Muscle layer of colon (tissue), 2 donors: ENCODE results near the gene MEN1.

ENCODE experiments used
- H3K27ac ChIP-seq: one replicate; pipeline ENCODE4 v1.7.0; 2013; ENCODE audit warnings: low read depth, mild to moderate bottlenecking, low read length, moderate library complexity
- H3K27me3 ChIP-seq, 2 donors: one replicate each; pipeline ENCODE4 v1.7.0; 2013; ENCODE audit warnings: low read length in 2 of 2, mild to moderate bottlenecking in 2 of 2; ENCODE audit not compliant: insufficient read depth in 2 of 2, control insufficient read depth in 1 of 2
- H3K36me3 ChIP-seq: one replicate; pipeline ENCODE4 v1.7.0; 2013; ENCODE audit warnings: mild to moderate bottlenecking, low read length; ENCODE audit not compliant: insufficient read depth
- H3K4me1 ChIP-seq: one replicate; pipeline ENCODE4 v1.7.0; 2013; ENCODE audit warnings: mild to moderate bottlenecking, low read length; ENCODE audit not compliant: insufficient read depth
- H3K4me3 ChIP-seq, 2 donors: one replicate each; pipeline ENCODE4 v1.7.0; 2013; ENCODE audit warnings: low read length in 2 of 2, low read depth in 1 of 2, mild to moderate bottlenecking in 1 of 2, moderate library complexity in 1 of 2
- H3K9ac ChIP-seq: one replicate; pipeline ENCODE4 v1.7.0; 2013; ENCODE audit warnings: low read length
- H3K9me3 ChIP-seq: one replicate; pipeline ENCODE4 v1.7.0; 2013; ENCODE audit warnings: mild to moderate bottlenecking, low read length
- donor health status: abdominal sarcoma.
- donor health status: Adenocarcinoma of cecum.

The MEN1 gene

GRCh38 chr11:64836448-64837072, 26.2 kb upstream of the MEN1 start:
- no peaks in the 10 kb centered on the region for H3K27me3 ChIP-seq
- H3K9ac ChIP-seq = no peak overlapping the region
- H3K4me1 ChIP-seq = no peaks in the 10 kb centered on the region
- H3K36me3 ChIP-seq = no peaks in the 10 kb centered on the region
- H3K27ac ChIP-seq = no peak overlapping the region
- H3K4me3 ChIP-seq = no peak overlapping the region
- no peaks in the 10 kb centered on the region for H3K9me3 ChIP-seq

GRCh38 chr11:64835616-64836447, 25.5 kb upstream of the MEN1 start:
- Histone ChIP-seq H3K27ac (no peak overlapping the region), H3K4me3 (no peak overlapping the region), H3K4me1 (no peaks in the 10 kb centered on the region), H3K36me3 (no peaks in the 10 kb centered on the region), H3K9me3 (no peaks in the 10 kb centered on the region), H3K9ac (no peak overlapping the region), H3K27me3 (no peaks in the 10 kb centered on the region)

DNA sequence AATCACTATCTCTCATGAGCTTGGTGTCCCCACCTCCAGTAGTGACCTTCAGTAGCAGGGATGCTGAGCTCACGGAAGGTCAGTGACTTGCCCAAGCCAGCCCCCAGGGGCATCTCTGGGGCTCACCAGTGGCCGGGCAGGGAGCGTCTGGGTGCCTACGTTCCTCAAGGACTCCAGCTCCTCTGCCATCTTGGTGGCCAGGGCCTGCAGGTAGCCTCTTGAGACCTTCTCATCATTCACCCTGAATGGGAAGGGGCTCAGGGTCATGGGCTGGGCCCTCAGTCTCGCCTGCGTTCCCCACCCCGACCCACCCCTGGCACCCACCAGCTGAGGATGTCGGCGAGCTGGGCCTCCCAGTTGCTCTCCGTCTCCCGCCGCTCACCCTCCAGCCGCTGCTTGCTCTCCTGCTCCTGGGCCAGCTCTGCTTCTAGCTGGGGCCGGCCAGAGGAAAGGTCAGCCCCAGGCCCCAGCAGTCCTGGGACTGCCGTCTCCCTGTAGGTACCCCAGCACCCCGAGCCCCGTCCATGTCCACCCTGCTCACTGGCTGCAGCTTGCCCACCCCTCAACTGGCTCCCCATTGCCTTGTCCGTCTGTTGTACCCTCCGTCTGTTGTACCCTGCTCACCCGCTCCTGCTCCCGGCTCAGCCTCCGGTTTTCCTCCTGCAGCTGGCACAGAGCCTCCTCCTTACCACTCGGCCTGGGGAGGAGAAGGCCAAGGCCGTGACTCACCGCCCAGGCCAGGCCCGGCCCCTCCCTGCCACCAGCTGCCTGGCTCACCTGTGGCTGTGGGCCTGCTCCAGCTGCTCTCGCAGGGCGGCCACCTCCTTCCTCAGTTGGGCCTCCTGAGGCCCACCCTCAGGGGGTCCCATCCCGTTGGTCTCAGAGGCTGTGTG, 24.6 kb upstream of the MEN1 start:
- no peak overlapping the region for H3K4me3 ChIP-seq
- H3K27me3 ChIP-seq = no peaks in the 10 kb centered on the region
- H3K9ac ChIP-seq = no peak overlapping the region
- H3K9me3 ChIP-seq = no peaks in the 10 kb centered on the region
- no peaks in the 10 kb centered on the region for H3K4me1 ChIP-seq
- no peak overlapping the region for H3K27ac ChIP-seq
- H3K36me3 ChIP-seq = no peaks in the 10 kb centered on the region

GRCh38 chr11:64834031-64834722, 23.8 kb upstream of the MEN1 start:
- no peaks in the 10 kb centered on the region for H3K4me1 ChIP-seq
- H3K36me3 ChIP-seq = no peaks in the 10 kb centered on the region
- no peaks in the 10 kb centered on the region for H3K9me3 ChIP-seq
- H3K4me3 ChIP-seq = no peak overlapping the region
- H3K27me3 ChIP-seq = no peaks in the 10 kb centered on the region
- H3K9ac ChIP-seq = no peak overlapping the region
- no peak overlapping the region for H3K27ac ChIP-seq

DNA sequence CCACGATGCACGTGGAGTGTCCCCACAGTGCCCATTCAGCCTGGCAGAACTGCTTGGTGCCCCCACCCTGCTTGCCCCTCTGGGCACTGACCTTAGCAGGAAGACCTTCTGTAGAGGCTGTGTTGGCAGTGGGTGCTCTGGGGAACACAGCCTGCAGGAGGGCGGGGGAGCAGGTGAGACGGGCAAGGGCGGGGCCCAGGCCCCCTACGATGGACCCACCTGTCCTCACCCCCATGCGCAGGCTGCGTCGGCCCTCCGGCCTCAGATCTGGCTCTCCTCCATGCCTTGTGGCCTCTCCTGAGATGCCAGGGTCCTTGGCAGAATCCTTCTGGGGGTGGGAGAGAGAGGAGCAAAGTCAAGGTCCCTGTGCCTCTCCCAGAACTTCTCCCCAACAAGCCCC, 23.2 kb upstream of the MEN1 start:
- H3K4me3 ChIP-seq = no peak overlapping the region
- H3K4me1 ChIP-seq = no peaks in the 10 kb centered on the region
- H3K9ac ChIP-seq = no peak overlapping the region
- H3K27ac ChIP-seq = no peak overlapping the region
- H3K9me3 ChIP-seq = no peaks in the 10 kb centered on the region
- no peaks in the 10 kb centered on the region for H3K27me3 ChIP-seq
- H3K36me3 ChIP-seq = no peaks in the 10 kb centered on the region

GRCh38 chr11:64833198-64833502, 22.8 kb upstream of the MEN1 start:
- no peak overlapping the region for H3K4me3 ChIP-seq
- H3K4me1 ChIP-seq = no peaks in the 10 kb centered on the region
- H3K9ac ChIP-seq = no peak overlapping the region
- no peak overlapping the region for H3K27ac ChIP-seq
- H3K27me3 ChIP-seq = no peaks in the 10 kb centered on the region
- H3K36me3 ChIP-seq = no peaks in the 10 kb centered on the region
- H3K9me3 ChIP-seq = no peaks in the 10 kb centered on the region

GRCh38 chr11:64832467-64833197, 22.3 kb upstream of the MEN1 start:
- Histone ChIP-seq H3K9me3 (no peaks in the 10 kb centered on the region), H3K9ac (no peak overlapping the region), H3K4me3 (no peak overlapping the region), H3K4me1 (no peaks in the 10 kb centered on the region), H3K27me3 (no peaks in the 10 kb centered on the region), H3K27ac (no peak overlapping the region), H3K36me3 (no peaks in the 10 kb centered on the region)

DNA sequence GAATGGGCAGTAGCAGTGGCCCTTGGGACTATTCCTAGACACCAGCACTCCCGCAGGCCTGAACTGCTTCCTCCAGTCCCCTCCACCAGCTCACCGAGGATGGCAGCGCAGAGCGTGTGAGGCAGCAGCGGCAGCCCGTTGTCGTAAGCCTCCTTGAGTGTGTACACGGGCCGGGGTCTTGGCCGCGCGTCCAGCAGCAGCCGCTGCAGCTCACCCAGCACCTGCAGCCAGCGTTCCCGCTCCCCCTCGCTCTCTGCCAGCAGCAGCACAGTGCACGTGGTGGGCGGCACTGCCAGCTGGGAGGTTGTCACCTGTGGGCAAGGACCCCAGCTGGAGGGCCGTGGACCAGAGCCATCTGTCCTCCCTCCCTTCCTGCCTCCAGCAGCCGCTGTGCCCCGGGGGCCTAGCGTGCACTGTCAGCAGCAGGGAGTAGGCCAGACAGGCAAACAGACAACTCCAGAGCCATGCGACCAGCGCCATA, 21.1 kb upstream of the MEN1 start:
- Histone ChIP-seq H3K4me3 (no peak overlapping the region), H3K27me3 (no peaks in the 10 kb centered on the region), H3K4me1 (no peaks in the 10 kb centered on the region), H3K9ac (no peak overlapping the region), H3K9me3 (no peaks in the 10 kb centered on the region), H3K36me3 (no peaks in the 10 kb centered on the region), H3K27ac (no peak overlapping the region)

DNA sequence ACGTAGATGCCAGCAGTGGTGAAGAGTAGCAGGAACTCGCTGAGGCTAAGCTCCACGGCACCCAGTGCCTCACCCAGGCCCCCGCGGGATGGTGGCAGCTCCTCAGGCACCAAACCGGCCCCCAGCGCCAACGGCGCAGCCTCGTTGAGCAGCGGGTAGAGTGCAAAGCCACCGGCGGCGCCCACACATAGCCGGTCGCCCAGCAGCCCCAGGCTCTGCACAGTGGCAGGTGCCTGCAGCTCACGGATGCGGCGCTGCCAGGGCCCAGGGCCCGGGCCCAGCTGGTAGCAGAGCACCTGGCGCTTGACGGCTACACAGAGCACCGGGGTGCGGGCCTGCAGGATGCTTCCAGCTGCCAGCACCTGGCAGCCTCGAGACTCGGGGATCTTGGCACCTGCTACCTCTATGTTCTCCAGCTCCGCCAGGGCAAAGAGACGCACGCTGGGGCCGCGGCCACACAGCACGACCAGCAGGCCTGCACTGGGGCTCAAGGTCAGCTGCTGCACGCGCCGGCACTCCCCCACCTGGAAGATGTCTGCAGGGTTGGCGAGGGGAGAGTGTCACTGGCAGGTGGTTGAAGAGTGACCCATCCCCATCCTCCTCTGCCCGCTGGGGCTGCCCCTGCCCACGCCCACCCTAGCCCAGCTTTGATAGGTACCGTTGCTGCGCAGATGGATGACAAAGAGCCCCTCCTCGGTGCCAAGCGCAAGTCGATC, 19.3 kb upstream of the MEN1 start:
- no peak overlapping the region for H3K27ac ChIP-seq
- no peaks in the 10 kb centered on the region for H3K27me3 ChIP-seq
- no peak overlapping the region for H3K9ac ChIP-seq
- H3K9me3 ChIP-seq = no peaks in the 10 kb centered on the region
- H3K36me3 ChIP-seq = no peaks in the 10 kb centered on the region
- no peak overlapping the region for H3K4me3 ChIP-seq
- H3K4me1 ChIP-seq = no peaks in the 10 kb centered on the region

DNA sequence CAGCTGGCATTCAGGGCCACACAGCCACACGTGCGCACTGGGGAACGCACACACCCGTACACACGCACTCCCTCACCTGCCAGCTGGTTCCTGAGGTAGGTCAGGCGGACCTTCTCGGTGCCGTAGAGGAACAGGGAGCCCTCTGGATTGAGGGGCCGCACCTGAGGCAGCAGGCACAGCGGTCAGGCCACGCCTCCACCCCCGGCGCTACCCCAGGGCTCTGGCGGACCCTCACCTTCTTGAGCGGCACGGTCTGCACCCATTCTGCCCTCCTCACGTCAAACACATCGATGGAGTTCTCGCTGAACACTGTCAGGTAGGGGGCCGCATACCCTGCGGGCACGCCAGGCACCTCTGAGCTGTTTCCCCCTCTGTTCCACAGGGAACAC, 17.1 kb upstream of the MEN1 start:
- H3K4me3 ChIP-seq = no peak overlapping the region
- no peak overlapping the region for H3K27ac ChIP-seq
- H3K9me3 ChIP-seq = no peaks in the 10 kb centered on the region
- H3K4me1 ChIP-seq = no peaks in the 10 kb centered on the region
- no peaks in the 10 kb centered on the region for H3K27me3 ChIP-seq
- H3K36me3 ChIP-seq = no peaks in the 10 kb centered on the region
- no peak overlapping the region for H3K9ac ChIP-seq
